HG02852 (cell line): Measurements from ENCODE around the gene RPS15.
"Not testable (repeated sequence)": the region's sequence is repeated elsewhere in the genome, so short reads cannot be mapped to it uniquely, and the experiment has no call there.

Experiments
- ATAC-seq: cut with Tn5 transposase; IDR thresholded peaks from one replicate; pipeline ENCODE4 v1.9.1; 2021; ENCODE audit warnings: mild to moderate bottlenecking, moderate library complexity; ENCODE audit not compliant: unreplicated experiment

RPS15 gene

DNA sequence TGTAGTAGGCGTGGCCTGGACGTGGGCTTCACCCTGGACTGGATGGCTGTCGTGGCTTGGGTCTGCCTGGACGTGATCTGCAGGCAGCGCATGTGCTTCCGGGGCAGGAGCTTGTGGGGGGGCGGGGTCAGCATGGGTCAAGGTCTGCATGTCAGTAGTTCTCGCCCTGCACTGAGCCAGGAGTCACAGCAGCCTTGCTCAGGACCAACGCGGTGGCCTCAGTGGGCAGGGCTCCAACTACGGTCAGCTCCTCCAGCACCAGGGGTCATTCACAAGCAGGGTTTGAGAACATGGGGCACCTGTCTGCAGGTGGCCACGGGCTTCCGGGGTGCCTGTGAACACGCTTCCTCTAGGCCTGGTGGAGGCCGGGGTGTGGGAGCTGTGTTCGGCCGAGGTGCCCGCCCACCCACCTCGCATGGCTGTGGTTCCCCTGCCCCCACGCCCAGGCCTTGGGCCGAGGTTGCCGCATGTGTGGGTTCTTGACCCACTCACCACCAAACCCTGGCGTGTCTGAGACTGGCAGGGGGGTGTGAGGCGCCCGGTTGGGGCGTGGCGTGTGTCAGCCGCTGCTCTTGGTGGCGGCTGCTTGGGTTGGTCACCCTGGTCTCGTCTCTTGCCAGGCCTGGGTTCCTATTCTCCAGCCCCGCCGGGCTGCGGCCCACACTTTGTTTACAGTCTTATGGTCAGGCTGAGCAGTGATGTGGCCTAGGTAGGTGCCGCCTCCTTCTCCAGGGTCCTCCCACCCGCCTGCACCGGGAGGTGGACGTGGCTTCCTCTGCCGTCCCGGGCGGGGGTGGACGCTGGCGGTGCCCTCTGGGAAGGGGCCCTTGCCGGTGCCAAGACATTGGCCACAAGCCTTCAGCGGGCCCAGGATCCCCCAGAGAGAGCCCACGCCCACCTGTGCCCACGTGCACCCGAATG, 4.8 kb upstream of the RPS15 start:
- ATAC-seq, result no peak

- ATAC-seq, result no peak
These were observed 4.2 kb upstream of the RPS15 start for GRCh38 chr19:1434040-1434366.

DNA sequence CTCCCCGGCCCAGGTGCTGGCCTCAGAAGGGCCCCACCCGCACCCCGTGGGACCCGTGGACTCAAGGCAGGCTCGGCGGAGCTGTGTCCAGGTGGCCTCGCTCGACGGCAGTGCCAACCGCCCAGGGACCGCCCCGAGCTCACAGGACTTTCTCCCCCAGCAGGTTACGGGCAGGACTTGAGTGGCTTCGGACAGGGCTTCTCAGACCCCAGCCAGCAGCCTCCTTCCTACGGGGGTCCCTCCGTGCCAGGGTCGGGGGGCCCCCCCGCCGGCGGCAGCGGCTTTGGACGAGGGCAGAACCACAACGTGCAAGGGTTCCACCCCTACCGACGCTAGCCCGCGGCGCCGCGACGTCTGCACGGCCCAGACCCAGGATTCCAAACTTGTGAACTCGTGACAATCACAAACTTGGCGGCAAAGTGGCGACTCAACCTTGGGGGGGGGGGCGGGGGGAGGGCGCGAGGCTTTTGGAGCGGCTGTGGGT, 3.6 kb upstream of the RPS15 start:
- no peak for ATAC-seq

- ATAC-seq, result no peak
These were observed 2.7 kb upstream of the RPS15 start for GRCh38 chr19:1435378-1435989.

GRCh38 chr19:1437609-1438008, 587 bp upstream of the RPS15 start:
- ATAC-seq, result no peak

GRCh38 chr19:1438933-1439354, 748 bp downstream of the RPS15 start:
- no peak for ATAC-seq

- ATAC-seq, result not testable (repeated sequence)
These were observed 1.6 kb downstream of the RPS15 start for GRCh38 chr19:1439525-1440417.

DNA sequence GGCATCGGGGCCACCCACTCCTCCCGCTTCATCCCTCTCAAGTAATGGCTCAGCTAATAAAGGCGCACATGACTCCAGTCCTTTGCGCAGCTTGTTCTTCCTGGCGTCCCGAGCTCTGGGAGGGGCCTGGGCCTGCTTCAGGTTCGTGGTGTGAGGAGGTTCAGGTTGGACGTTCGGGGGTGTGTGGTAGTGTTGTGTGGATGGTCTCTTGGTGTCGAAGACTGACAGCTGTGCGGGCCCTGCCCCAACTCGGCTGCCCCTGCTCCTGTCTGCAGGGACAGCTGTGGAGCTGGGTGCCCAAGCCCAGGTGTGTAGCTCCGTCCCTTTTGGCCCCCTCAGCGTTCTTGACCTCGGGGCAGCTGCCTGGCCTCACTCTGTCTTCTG, 2.2 kb downstream of the RPS15 start:
- no peak for ATAC-seq

DNA sequence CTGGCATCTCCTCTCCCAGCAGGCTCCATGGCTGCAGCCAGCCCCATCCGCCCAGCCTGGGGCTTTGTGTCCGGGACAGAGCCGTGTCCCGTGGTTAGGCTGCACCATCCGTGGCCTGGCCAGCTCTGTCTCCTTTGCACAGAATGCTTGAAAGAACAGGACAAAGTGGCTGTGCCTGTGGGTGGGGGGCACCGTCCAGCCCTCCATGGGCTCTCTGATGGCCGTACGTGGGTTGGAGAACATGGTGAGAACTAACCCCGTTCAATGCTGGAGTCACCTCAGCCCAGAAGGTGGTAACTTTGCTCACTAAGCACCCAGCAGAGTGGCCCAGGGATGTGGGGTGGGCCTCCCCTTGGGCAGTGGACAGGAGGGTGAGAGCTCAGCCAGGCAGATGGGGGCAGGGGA, 2.8 kb downstream of the RPS15 start:
- no peak for ATAC-seq

DNA sequence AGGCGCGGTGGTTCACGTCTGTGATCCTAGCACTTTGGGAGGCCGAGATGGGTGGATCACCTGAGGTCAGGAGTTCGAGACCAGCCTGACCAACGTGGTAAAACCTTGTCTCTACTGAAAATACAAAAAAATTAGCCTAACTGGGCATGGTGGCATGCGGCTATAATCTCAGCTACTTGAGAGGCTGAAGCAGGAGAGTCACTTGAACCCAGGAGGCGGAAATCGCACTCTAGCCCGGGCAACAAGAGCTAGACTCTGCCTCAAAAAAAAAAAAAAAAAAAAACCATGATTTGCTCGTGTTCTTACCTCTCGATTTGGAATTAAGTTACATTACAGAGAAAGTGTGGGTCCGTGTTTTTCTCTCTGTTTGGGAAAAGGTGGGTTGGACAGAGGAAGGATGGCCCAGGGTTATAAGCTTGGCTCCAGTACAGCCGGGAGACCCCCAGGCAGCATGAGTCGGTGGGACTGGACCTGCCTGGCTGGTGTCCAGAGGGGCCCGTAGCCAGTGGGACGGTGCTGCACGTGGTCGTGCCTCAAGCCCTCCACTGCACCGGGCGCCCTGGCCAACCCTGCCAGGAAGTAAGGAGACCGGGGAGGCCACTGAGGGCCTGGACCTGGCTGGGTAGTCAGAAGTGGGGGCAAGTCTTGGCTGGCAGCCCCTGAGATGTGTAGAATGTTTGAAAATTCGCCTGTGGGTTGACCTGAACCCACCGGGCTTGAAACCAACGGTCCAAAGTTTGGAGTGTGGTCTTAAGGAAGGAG, 3.7 kb downstream of the RPS15 start:
- no peak for ATAC-seq

DNA sequence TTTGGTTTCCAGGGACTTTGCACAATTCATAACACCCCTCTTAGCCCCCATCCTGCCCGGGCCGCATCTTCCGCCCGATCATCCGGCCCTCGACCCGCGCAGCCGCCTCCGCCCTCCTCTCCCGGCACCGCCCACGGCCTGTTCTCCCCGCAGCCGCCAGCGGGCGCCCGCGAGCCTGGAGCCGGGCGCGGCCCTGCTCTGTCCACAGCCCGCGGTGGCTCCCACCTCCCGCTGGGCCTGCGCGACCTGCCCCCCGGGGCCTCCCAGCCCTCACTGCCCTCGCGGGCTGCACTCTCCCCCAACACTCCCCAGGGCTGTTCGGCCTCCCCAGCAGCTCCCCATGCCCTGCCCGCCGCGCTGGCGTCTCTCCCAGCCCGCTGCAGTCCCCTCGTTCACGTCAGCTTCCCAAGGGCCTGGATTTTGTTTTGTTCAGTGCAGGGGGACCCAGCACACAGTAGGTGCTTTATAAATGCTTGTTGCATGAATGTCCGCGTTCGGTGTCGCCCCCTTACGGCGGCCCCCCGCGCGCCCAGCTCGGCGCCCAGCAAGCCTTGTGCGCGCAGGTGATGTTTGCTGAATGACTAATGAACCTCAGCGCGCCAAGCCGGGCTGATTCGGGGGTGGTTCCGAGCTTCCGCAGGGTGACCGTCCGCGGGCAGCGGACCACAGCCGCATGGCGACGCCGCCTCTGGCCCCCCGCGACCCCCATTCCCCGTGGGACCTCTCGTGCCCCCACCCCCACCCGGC, 7.2 kb downstream of the RPS15 start:
- ATAC-seq, result peak; percentile 65

GRCh38 chr19:1445932-1446712, 7.9 kb downstream of the RPS15 start:
- no peak for ATAC-seq

DNA sequence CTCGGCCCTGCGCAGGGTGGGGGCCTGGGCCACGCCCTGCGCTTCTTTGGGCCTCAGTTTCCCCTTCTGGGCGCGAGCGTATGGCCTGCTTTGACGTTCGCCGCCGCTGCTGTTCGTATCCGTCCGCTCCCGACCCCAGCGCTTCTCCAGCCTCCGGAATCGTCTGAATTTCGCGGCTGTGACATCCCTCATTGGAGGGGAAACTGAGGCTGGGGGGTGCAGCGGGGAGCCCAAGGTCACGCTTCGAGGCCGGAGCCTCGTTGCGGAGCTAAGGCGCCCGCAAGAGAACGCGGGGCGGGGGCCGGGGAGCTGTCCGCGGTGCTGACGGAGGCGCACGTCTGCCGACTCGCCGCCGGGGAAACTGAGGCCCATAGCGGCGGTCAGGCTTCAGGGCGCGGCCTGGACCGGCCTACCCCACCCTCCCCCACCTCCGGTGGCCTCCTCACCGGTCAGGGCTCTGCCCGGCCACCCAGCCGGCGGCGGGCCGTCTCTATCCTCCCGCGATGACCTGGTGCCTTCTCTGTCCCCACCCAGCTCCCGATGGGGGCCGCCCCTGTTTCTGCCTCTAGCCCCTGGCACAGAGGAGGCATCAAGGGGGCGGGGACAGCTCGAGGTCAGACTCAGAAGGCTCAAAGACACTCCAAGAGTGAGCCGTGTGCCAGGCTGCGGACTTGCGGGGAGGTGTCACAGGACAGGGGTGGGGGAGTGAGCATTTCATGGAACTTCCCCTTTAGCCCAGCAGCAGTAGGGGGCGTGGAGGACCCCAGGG, 8.7 kb downstream of the RPS15 start:
- ATAC-seq, result no peak

- no peak for ATAC-seq
These were observed 9.3 kb downstream of the RPS15 start for GRCh38 chr19:1447504-1447903.

DNA sequence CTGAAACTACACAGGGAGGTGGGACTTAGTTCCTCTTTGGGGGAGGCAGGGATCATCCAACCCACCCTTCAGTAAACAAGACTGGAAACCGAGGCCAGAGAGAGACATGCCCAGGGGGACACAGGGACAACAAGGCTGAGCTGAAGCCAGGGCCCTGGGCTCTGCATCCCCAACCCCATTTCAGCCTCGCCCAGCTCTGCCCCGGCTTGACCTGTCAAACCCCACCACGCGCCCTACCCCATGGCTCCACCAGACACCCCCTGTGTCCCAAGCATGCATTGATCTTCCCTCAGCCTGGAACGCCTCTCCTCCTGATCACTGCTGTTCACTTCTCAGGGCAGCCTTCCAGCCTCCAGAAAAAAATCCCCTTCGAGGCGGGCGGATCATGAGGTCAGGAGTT, 9.7 kb downstream of the RPS15 start:
- no peak for ATAC-seq

DNA sequence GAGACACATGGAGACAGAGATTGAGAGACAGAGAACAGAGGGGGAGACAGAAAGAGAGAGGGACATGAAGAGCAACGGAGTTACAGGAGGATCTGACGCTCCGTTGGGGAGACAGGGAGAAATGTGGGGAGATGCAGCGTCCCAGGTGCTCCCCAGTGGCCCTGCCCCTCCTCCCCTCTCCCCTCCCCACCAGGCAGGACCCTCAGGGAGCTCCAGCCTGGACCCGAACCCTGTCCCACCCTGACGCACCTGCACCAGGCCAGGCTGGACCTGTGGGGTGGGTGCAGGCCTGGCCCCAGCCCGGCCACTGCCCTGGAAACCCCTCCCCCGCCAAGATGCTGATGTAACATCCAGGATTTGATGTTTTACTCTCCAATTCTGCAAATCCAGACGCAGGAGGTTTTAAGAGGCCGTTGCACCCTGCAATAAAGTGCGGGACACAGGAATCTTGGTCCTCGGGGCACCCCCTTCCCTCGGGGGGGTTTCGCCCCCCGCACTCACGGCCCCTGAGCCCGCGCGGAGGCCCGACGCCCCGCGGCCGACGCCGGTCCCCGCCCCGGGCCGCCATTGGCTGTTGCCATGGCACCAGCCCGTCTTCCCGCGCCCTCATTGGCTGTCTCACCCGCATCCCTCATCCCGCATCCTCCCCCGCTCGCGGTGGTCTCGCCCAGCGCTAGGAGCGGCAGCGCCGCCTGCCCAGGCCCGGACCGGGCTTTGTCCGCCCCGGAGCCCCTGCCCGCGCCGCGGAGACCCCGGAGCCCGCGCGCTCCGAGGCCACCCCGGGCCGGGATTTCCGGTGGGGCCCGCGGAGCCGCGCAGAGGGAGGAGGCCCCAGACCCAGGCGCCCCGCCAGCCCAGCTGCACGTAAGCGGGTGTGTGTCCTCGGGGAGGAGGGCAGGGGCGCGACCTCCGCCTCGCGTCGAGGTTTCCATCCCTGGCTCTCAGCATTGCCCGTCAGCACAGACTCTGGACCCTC, 11.6 kb downstream of the RPS15 start, which contains the start of gene APC2:
Gene APC2, plus strand, starts transcription at position 655 of the 976 bp plus-strand sequence. CDS start 2,881 bp downstream, outside the sequence.
- no peak for ATAC-seq
